Fibroblast of the conjunctiva (primary cell): ENCODE measurements around the gene TMEM205.
"Not testable (repeated sequence)": the region's sequence is repeated elsewhere in the genome, so short reads cannot be mapped to it uniquely, and the experiment has no call there.

ENCODE experiments used
- DNase-seq: peaks from one replicate; pipeline ENCODE4 v3.0.0-alpha.2; 2010; ENCODE audit warnings: low read depth

The TMEM205 gene

GRCh38 chr19:11346104-11346940 is at the start of gene TMEM205, which contains the start of gene CCDC159:
TMEM205 (minus strand) TSS chr19:11346268; CDS start chr19:11345619, 649 bp downstream.
CCDC159 (plus strand) TSS chr19:11346519; CDS start chr19:11346607, 88 bp downstream.
- peak; percentile 97 for DNase-seq

GRCh38 chr19:11390933-11391680 is 45.0 kb upstream of the TMEM205 start:
- DNase-seq: no peak

- no peak for DNase-seq
Measured at GRCh38 chr19:11390359-11390758, 44.3 kb upstream of the TMEM205 start.

- no peak for DNase-seq
Measured at GRCh38 chr19:11387162-11388034, 41.3 kb upstream of the TMEM205 start.

GRCh38 chr19:11384778-11385129 is 38.7 kb upstream of the TMEM205 start:
- DNase-seq: no peak

- DNase-seq: no peak
Measured at GRCh38 chr19:11383706-11384048, 37.6 kb upstream of the TMEM205 start.

- DNase-seq: no peak
Measured at GRCh38 chr19:11382898-11383705, 37.0 kb upstream of the TMEM205 start.

- peak; percentile 90 for DNase-seq
Measured at GRCh38 chr19:11380653-11381537, 34.8 kb upstream of the TMEM205 start.

GRCh38 chr19:11379857-11380350 is 33.8 kb upstream of the TMEM205 start:
- no peak for DNase-seq

GRCh38 chr19:11379269-11379845 is 33.3 kb upstream of the TMEM205 start:
- not testable (repeated sequence) for DNase-seq

GRCh38 chr19:11378319-11379189 is 32.5 kb upstream of the TMEM205 start:
- peak; percentile 57 for DNase-seq

- no peak for DNase-seq
Measured at GRCh38 chr19:11377756-11378155, 31.7 kb upstream of the TMEM205 start.

- DNase-seq: peak; percentile 84
Measured at GRCh38 chr19:11377237-11377636, 31.2 kb upstream of the TMEM205 start.

GRCh38 chr19:11375143-11375948 is 29.3 kb upstream of the TMEM205 start:
- DNase-seq: no peak

GRCh38 chr19:11374433-11375142 is 28.5 kb upstream of the TMEM205 start, which contains the start of gene SWSAP1:
SWSAP1 (plus strand) TSS chr19:11374666; CDS start chr19:11374681, 15 bp downstream.
- DNase-seq: peak; percentile 99

- DNase-seq: no peak
Measured at GRCh38 chr19:11373885-11374432, 27.9 kb upstream of the TMEM205 start.
